HG03095 (cell line): ENCODE results near the gene MRM3.
"Not testable (repeated sequence)": the region's sequence is repeated elsewhere in the genome, so short reads cannot be mapped to it uniquely, and the experiment has no call there.

Source experiments
- ATAC-seq: cut with Tn5 transposase; IDR thresholded peaks from one replicate; pipeline ENCODE4 v1.9.1; 2021; ENCODE audit warnings: moderate library complexity; ENCODE audit not compliant: unreplicated experiment

MRM3 gene

GRCh38 chr17:795276-795675 is 13.1 kb downstream of the MRM3 start:
- no peak for ATAC-seq

- no peak for ATAC-seq
Observed at GRCh38 chr17:795721-796120, 13.6 kb downstream of the MRM3 start.

GRCh38 chr17:796609-797008 is 14.5 kb downstream of the MRM3 start:
- no peak for ATAC-seq

GRCh38 chr17:797236-797840 is 15.2 kb downstream of the MRM3 start:
- no peak for ATAC-seq

GRCh38 chr17:798246-798645 is 16.1 kb downstream of the MRM3 start:
- no peak for ATAC-seq

GRCh38 chr17:799261-799660 is 17.1 kb downstream of the MRM3 start:
- no peak for ATAC-seq

- ATAC-seq = no peak
Observed at GRCh38 chr17:800446-801242, 18.5 kb downstream of the MRM3 start.

- no peak for ATAC-seq
Observed at GRCh38 chr17:801660-802059, 19.5 kb downstream of the MRM3 start.

GRCh38 chr17:802481-802880 is 20.3 kb downstream of the MRM3 start:
- no peak for ATAC-seq

GRCh38 chr17:802901-803881 is 21.0 kb downstream of the MRM3 start:
- no peak for ATAC-seq

GRCh38 chr17:804541-805435 is 22.6 kb downstream of the MRM3 start:
- ATAC-seq = no peak

GRCh38 chr17:805886-806285 is 23.7 kb downstream of the MRM3 start:
- ATAC-seq = not testable (repeated sequence)

- no peak for ATAC-seq
Observed at GRCh38 chr17:806346-806745, 24.2 kb downstream of the MRM3 start.

GRCh38 chr17:806781-807522 is 24.8 kb downstream of the MRM3 start:
- ATAC-seq = no peak

GRCh38 chr17:807523-808294 is 25.6 kb downstream of the MRM3 start:
- no peak for ATAC-seq

- ATAC-seq = no peak
Observed at GRCh38 chr17:811051-811784, 29.1 kb downstream of the MRM3 start.

- no peak for ATAC-seq
Observed at GRCh38 chr17:812638-813204, 30.6 kb downstream of the MRM3 start.

- ATAC-seq = no peak
Observed at GRCh38 chr17:814371-814770, 32.2 kb downstream of the MRM3 start.
